Kidney (tissue), 14 donors: ENCODE measurements around the gene CALD1. TPM values are rescaled to one million over a fixed set of nuclear protein-coding genes. Genes with fewer than 3 reads are reported as not detected.

Source experiments
- DNase-seq, 5 donors: peaks; one replicate each; pipeline ENCODE4 v3.0.0-alpha.2; 2013 to 2020
- FAIRE-seq: peaks from 2 replicates; lab custom pipeline; 2012; peaks lifted over from hg19 to GRCh38; lab: Jason Lieb, UNC
- H3K27ac ChIP-seq, 2 donors: one replicate each; pipeline ENCODE4 v1.7.0; 2013; ENCODE audit warnings: low read depth in 2 of 2, low read length in 2 of 2, inconsistent platforms in 1 of 2
- H3K27me3 ChIP-seq: one replicate; pipeline ENCODE4 v1.7.1; 2013; ENCODE audit warnings: low read length, inconsistent platforms; ENCODE audit not compliant: control insufficient read depth, insufficient read depth
- H3K36me3 ChIP-seq, 3 donors: one replicate each; pipeline versions ENCODE4 v1.7.0 to v1.7.1; 2013; ENCODE audit warnings: low read length in 3 of 3, control low read depth in 1 of 3, inconsistent platforms in 1 of 3; ENCODE audit not compliant: insufficient read depth in 3 of 3, control insufficient read depth in 2 of 3
- H3K4me1 ChIP-seq, 3 donors: one replicate each; pipeline versions ENCODE4 v1.7.0 to v1.7.1; 2013; ENCODE audit warnings: low read length in 3 of 3, inconsistent platforms in 1 of 3, low read depth in 1 of 3; ENCODE audit not compliant: control insufficient read depth in 2 of 3, insufficient read depth in 2 of 3
- H3K4me3 ChIP-seq, 3 donors: one replicate each; pipeline versions ENCODE4 v1.7.0 to v1.8.1; 2013; ENCODE audit warnings: low read length in 3 of 3, control low read depth in 1 of 3, inconsistent platforms in 1 of 3
- H3K9ac ChIP-seq, 3 donors: one replicate each; pipeline versions ENCODE4 v1.7.0 to v1.7.1; 2013; ENCODE audit warnings: low read length in 3 of 3, control low read depth in 1 of 3, inconsistent platforms in 1 of 3
- H3K9me3 ChIP-seq, 3 donors: one replicate each; pipeline versions ENCODE4 v1.7.0 to v1.7.1; 2013; ENCODE audit warnings: low read length in 3 of 3, control low read depth in 1 of 3, inconsistent platforms in 1 of 3; ENCODE audit not compliant: control insufficient read depth in 2 of 3, insufficient read depth in 1 of 3
- intact Hi-C: fragments of 100-400 bp; cut with DNase I; formaldehyde crosslinking; loops from one replicate; pipeline ENCODE4 v1.11.1; 2022
- polyA plus RNA-seq: library from polyadenylated mRNA; stranded (reverse); fragments of 350-450 nt; fragmentation: Illumina TruSeq; extraction: RNeasy Lipid Tissue Mini Kit (QIAGEN cat#74804); gene quantifications from one replicate; pipeline ENCODE4 v1.2.3, GENCODE V29; 2014; ENCODE audit warnings: low read depth, low replicate concordance; ENCODE audit not compliant: insufficient read depth
- total RNA-seq: library from RNA; stranded (reverse); fragmentation: NEBNext Ultra II Directional; extraction: Animal tissue kit (Norgen Biotek cat#: 25700); gene quantifications from one replicate; pipeline ENCODE4 v1.2.1, GENCODE V29; 2021
- TF ChIP-seq, protein P1 (sequence below): IDR thresholded peaks from 3 replicates; pipeline ENCODE4 v1.5.1; 2012; ENCODE audit warnings: mild to moderate bottlenecking, moderate library complexity, borderline replicate concordance; ENCODE audit not compliant: insufficient read depth; ENCODE audit errors: extremely low read depth
- donor health status: control.
- donor health status: control.
- donor health status: control.
- donor health status: control.
- donor health status: control.
- donor health status: DM: yes; HTN: yes; CAD: no.
- donor health status: Normal renal cell carcinoma (clear cell type).

Gene CALD1
- total and polyA plus RNA-seq, 2 donors from 2014 or later: 72.7 to 218 TPM

DNA sequence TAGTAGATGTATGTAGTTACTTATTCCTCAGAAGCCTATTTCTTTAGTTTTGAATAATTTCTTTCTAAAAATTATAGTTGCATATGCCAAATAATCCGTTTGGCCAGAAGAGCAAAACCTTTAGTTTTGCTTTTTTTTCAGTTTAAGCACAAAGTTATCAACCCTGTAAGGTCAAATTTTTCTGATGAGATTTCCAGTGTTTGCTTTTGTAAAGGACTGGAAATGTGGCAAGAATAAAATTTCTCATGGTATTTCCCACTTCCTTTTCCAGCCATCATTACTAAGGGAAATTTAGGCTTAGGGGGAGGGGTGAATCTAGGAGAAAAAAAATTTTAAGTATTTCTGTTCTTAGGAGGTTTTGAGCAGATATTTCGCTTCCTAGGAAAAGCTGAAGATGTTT, 7.6 kb downstream of the CALD1 start:
- H3K9me3 ChIP-seq: no peaks in the 10 kb centered on the region
- H3K9ac ChIP-seq: no peak overlapping the region
- FAIRE-seq (no peak), DNase-seq (no peak)
- TF ChIP-seq, protein P1, sequence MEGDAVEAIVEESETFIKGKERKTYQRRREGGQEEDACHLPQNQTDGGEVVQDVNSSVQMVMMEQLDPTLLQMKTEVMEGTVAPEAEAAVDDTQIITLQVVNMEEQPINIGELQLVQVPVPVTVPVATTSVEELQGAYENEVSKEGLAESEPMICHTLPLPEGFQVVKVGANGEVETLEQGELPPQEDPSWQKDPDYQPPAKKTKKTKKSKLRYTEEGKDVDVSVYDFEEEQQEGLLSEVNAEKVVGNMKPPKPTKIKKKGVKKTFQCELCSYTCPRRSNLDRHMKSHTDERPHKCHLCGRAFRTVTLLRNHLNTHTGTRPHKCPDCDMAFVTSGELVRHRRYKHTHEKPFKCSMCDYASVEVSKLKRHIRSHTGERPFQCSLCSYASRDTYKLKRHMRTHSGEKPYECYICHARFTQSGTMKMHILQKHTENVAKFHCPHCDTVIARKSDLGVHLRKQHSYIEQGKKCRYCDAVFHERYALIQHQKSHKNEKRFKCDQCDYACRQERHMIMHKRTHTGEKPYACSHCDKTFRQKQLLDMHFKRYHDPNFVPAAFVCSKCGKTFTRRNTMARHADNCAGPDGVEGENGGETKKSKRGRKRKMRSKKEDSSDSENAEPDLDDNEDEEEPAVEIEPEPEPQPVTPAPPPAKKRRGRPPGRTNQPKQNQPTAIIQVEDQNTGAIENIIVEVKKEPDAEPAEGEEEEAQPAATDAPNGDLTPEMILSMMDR: no peak
- H3K27me3 ChIP-seq: no peaks in the 10 kb centered on the region
- peak overlapping the region in 1 of 2 donors; percentile 34 for H3K27ac ChIP-seq
- no peaks in the 10 kb centered on the region for H3K36me3 ChIP-seq
- H3K4me1 ChIP-seq: no peaks in the 10 kb centered on the region
- intact Hi-C loops: no loop called here
- H3K4me3 ChIP-seq: no peak overlapping the region

DNA sequence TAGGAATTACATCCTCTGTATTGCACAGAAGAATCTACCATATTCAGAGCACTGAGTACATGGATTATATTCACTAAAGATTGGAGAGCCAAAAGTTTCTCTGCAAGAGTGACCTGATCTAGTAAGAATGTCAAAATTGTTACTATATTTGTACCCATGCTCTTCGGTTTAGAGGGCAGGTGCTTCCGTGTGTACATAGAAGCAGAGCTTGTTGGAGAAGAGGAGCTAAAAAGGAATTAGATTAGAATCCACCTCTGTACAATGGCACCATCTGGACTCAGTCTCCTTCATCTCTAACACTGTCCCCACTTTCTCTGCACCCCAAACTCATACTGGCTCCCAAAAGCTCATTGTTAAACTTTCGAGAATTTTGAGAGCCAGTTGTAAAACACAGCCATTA, 8.3 kb downstream of the CALD1 start:
- FAIRE-seq: no peak
- no peak overlapping the region for H3K9ac ChIP-seq
- H3K4me1 ChIP-seq: no peaks in the 10 kb centered on the region

DNA sequence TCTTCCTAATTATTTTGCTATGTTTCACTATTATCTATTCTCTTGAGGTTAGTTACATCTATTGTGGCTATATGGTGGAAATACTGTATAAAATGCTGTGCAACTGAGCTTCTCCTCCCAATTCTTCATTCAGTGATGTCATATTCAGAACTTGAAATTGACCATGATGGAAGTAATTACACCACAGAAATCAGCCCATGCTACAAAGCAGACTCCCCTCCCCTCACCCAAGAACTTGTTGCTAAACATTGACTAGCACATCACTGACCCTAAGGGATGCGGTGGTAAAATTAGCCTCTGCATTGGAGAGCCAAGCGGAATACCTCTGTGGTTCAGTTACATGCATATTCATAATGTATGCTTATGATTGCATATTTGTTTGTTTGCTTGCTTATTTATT, 8.8 kb downstream of the CALD1 start:
- Histone ChIP-seq H3K27me3 (no peaks in the 10 kb centered on the region), H3K27ac (no peak overlapping the region), H3K36me3 (no peaks in the 10 kb centered on the region), H3K4me1 (no peaks in the 10 kb centered on the region), H3K9ac (no peak overlapping the region), H3K9me3 (no peaks in the 10 kb centered on the region), H3K4me3 (no peak overlapping the region)
- intact Hi-C loops: no loop called here
- DNase-seq (no peak), FAIRE-seq (no peak)
- TF ChIP-seq, protein P1: no peak

More for the DNA sequence above, 8.3 kb downstream of the CALD1 start:
- intact Hi-C loops: no loop called here
- no peak overlapping the region for H3K27ac ChIP-seq
- no peaks in the 10 kb centered on the region for H3K9me3 ChIP-seq
- no peak for DNase-seq
- H3K4me3 ChIP-seq: no peak overlapping the region
- H3K36me3 ChIP-seq: no peaks in the 10 kb centered on the region
- no peaks in the 10 kb centered on the region for H3K27me3 ChIP-seq
- TF ChIP-seq, protein P1: no peak

DNA sequence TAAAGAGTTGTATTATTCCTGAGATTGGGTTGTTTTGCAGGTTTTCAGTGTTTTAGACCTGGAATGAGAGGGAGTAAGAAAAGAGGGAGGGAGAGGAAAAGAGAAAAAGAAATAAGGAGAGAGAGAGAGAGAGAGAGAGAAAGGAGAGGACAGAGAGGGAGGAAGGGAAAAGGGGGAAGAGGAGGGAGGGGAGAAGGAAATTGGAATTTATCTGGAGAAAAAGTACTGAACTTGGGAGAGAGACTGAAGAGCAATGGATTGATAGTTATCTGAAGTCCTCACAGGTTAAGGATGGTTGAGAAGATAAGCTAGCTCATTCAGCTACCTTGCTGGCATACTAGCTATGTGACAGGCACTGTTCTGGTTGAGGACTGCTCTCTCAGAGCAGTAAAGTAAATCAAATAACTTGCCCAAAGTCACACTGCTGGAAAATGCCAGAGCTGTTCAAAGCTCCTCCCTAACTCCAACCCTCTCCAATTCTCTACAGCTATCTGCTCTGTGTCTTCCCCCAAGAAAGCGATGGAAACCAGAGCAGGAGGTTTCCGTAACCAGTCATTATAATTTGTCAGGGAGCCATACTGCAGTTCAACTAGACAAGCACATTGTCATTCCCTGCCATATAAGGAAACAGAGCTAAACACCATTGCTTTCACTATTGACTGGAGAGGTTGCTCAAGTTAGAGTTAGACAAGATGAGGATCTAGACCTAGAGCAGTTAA, 10.7 kb downstream of the CALD1 start:
- Histone ChIP-seq H3K9ac (no peak overlapping the region), H3K27me3 (no peaks in the 10 kb centered on the region), H3K9me3 (no peaks in the 10 kb centered on the region), H3K27ac (peak overlapping the region in 1 of 2 donors; percentile 73), H3K4me1 (no peaks in the 10 kb centered on the region), H3K4me3 (no peak overlapping the region), H3K36me3 (no peaks in the 10 kb centered on the region)
- TF ChIP-seq, protein P1: no peak
- DNase-seq: peak in 3 of 5 donors; percentile 18 to 83 (median 43)
- no peak for FAIRE-seq
- intact Hi-C loops: no loop called here
